CMK (cell line): Measurements from ENCODE around the gene KRTAP5-10.
"Not testable (repeated sequence)": the region's sequence is repeated elsewhere in the genome, so short reads cannot be mapped to it uniquely, and the experiment has no call there.

Experiments used
- DNase-seq: peaks from one replicate; pipeline ENCODE4 v3.0.0-alpha.2; 2010; ENCODE audit warnings: low read depth

The KRTAP5-10 gene

DNA sequence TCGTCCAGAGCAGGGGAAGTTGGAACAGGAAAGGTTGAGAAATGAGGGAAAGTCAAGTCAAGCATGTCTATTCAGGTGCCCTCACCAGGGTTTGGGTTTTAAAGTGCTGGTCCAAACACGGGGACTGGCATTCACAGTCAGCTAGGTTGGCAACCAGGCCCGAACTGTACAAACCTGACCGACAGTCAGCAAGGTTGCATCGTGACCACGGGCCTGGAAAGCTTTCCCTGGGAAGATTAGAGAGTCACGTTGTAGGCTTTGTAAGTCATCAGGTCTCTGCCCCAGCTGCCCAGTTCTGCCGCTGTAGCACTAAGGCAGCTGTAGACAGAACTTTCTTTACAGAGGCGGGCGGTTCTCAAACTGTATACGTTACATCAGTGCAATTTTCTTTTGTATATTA is 7.4 kb downstream of the KRTAP5-10 start:
- DNase-seq, result no peak

DNA sequence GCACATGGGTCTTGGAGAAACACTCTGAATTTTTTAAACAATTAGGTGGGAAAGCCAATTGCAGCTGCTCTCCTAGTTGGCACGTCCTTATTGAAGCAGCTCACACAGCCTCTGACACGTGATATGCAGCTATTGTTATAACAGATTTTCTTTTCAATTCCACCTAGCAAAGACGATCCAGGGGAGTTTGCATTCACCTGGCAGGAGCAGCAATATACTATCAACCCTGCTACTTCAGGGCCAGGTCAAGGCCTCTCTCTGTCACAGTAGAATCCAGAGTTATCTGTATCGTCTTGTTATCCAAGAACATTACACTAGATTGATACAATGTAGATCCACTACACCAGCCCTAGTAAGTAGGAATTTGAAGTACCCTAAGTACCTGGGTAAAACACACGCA is 9.1 kb downstream of the KRTAP5-10 start:
- no peak for DNase-seq

DNA sequence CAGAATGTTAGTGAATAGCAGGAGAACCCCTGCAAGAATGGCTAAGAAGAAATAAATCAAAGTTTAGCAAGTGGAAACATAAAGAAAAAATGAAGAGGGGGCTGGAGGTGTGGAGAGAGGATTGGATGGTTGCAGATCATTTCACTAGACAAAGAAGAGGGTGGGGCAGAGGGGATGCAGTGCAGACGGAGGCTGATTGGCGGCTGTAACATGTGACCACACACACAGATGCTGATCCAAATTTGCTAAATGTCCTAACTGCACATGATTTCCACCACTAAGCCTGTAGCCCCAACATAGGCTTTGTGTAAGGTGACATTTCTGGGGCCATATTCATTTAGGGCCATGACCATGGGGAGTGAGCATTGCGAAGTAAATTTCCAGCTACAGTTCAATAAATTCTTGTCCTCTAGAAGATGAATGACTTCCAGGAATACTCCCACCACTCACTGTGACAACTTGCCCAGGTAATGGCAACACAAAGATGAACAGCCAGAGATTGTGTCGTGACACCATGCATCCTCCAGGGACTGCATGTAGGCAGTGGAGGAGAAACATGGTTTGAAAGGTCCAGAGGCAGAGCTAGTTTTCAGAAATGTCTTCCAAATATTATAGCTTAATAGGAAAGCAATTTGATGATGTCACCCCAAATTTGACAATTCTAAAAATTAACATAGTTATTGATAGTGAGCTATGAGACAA is 10.5 kb downstream of the KRTAP5-10 start:
- DNase-seq, result no peak

DNA sequence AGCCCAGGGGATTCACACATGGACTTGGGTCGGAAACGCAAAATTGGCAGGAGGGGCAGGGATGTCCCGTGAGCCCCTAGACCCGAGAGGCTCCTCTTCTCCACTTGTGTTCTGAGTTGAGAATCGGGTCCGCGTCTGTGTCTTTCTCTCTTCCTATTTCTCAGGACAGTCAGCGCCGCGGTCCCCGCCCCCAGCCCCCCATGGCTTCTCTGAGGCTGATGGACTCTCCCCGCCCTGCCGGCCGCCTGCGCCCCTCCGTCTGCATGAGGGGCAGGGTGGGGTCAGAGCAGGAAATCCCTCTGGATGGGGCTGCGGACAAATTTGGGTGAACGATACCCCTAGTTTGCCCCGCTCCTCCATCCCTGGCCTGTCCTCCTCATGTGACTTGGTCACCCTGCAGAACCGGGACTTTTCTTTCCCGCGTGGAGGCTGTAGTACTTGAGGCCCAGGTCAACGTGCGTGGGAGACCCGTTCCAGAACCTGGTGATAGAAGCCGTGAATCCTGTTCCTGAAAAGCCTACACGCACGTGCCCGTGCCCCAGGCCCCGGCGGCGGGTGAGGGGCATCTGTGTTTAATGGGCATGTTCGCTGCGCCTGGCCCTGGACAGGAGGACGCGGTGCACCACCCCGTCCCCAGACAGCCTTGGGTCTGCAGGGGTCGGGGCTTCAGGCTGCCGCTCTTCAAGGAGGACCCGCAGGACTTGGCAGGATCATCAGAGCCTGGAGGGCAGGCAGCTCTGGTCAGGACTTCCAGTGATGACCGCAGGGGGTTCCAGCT is 11.5 kb downstream of the KRTAP5-10 start:
- not testable (repeated sequence) for DNase-seq

DNA sequence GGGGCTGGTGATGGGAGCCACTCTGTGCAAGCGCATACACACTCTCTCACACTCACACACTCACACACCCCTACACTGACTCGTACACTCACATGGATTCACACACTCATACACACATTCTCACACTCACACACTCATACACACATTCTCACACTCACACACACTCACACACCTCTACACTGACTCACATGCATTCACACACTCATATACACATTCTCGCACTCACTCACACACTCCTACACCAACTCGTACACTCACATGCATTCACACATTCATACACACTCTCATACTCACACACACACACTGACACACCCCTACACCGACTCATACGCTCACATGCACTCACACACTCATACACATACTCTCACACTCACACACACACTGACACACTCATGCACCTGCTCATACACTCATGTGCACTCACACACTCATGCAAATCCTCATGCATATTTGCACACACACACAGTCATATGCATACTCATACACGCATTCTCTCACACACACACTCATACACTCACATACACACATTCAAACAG is 12.2 kb downstream of the KRTAP5-10 start:
- DNase-seq, result no peak

DNA sequence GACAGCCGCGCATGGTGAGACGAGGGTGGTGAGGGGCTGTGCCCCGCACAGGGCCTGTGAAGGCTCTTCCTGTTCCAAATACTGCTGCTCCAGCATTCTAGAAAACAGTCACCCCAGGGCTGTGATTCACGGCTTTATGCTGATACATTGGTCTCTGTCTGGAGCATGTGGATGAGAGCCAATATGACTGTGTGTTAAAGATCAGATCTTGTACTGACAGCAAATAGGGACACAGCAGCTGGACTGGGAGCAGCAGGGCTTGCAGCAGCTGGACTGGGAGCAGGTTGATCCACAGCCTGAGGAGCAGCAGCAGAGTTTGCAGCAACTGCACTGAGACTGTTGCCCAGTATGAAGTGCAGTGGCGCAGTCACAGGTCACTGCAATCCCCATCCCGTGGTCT is 14.2 kb downstream of the KRTAP5-10 start:
- DNase-seq, result not testable (repeated sequence)

DNA sequence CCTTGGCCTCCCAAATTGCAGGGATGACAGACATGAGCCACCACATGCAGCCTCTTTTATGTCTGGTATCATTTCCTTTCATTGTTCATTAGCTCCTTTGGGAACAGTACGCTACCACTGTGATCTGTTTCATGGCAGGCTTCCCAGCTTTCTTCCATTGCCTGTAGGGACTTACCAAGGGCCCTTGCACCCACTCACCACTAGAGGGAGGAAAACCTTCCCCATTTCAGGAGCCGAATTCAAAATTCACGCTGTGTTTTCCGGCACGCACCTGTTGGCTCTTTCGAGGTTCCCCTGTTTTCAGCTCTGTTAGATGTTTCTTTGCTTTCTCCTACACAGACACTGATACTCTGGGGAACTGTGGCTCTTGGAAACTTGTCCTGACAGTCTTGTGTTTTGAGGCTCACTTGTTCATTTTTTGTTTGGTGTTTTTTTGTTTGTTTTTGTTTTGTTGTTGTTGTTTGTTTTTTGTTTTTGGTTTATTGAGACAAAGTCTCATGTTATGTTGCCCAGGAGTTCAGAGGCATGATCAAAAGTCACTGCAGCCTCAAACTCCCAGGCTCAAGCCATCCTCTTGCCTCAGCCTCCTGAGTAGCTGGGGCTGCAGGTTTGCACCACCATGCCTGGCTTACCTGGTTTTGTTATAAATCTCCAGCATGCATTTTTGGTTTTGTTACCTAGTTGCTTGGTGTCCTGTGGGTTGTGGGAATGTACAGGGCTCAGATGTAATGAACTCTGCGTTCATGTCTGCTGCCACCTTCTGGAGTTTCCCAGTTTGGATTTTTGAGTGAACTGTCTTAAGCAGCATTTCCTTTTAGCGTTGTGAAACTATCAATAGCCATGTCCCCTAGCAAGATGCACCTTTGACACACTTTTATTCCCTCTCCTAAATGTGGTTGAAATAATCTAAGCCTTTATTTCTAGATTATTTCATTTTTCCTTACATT is 15.0 kb downstream of the KRTAP5-10 start:
- peak; percentile 31 for DNase-seq

DNA sequence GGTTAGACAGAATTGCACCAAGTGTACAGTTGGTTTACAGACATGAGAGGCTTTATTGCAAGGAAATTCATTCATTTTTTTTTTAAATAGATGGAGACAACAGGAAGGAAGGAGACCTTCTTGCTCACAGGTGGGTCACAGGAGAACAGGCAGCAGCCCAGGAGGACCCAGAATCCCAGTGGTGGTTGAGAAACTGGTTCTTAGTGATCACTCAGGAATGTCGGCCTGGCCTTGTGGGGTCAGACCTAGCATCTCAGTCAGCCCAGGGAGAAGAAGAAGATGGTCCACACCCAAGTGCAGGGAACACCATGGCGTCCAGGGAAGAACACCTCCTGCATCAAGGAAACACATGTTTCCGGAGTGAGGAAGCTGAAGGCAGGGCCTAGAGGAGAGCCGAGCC is 16.5 kb downstream of the KRTAP5-10 start:
- no peak for DNase-seq

DNA sequence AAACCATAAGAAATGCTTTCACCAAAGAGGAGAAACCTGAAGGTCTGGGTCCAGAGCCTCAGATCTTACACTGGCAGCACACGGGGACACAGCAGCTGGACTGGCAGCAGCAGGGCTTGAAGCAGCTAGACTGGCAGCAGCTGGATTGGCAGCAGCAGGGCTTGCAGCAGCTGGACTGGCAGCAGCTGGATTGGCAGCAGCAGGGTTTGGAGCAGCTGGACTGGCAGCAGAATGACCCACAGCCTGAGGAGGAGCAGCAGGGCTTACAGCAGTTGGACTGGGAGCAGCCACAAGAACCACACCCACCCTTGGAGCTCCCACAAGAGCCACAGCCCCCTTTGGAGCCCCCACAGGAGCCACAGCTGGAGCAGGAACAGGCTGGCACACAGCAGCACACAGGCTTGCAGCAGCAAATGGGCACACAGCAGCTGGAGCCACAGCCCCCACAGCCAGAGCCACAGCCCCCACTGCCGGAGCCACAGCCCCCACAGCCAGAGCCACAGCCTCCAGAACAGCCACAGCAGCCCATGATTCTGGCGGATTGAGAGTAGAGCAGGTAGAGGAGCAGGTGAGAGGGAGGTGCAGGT is 17.0 kb downstream of the KRTAP5-10 start, which contains the start of gene KRTAP5-11:
TSS of gene KRTAP5-11 (minus strand) at position 567 of the 587 bp plus-strand sequence. CDS start at position 529, 38 bp downstream.
- no peak for DNase-seq

DNA sequence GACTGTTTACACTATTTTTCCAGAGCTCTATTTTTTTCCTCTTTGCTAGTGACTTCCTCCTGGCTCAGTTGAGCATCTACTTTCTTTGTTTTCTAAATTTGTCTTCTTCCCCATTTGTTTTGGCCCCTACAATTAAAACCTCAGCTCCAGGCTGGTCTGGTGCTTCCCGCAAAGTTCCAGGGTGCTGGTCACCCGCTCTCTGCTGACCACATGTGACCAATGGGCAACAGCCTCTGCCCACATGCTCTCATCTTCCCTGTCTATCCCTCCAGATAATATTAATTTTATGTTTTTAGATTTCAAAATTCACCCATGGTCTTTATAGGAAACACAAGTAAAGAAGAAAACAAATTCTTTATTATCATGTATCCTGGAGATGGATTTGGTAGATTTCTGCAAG is 17.6 kb downstream of the KRTAP5-10 start:
- not testable (repeated sequence) for DNase-seq

DNA sequence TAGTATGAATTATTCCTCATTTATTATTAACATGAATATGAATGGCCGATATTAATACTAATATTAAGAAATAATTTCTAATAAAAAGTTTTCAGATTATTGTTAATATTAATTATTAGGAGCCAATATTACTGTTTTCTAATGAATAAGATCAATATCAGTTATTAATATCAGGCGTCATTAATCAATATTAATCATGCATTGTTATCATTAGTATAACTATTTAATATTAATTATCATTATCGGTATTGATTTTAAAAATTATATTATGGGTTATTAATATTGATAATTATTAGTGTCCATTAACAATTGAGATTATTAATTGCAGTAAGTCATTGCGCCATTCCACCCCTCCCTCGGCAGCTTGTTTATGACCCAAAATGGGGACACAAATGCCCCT is 20.3 kb downstream of the KRTAP5-10 start:
- not testable (repeated sequence) for DNase-seq

DNA sequence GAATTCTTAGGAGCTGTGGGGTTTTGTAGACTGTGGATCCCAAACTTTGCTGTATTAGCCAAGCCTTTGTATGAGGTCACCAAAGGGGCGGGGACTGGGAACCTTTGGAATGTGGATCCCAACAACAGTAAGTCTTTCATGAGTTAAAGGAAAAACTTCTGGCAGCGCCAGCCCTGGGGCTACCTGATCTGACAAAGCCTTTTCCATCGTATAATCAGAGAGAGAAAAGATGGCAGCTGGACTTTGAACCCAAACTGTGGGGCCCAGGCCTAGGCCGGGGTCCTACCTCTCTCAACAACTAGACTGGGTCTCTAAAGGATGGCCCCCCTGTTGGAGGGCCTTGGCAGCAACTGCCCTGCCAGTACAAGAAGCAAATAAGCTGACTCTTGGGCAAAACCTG is 23.0 kb downstream of the KRTAP5-10 start:
- not testable (repeated sequence) for DNase-seq

DNA sequence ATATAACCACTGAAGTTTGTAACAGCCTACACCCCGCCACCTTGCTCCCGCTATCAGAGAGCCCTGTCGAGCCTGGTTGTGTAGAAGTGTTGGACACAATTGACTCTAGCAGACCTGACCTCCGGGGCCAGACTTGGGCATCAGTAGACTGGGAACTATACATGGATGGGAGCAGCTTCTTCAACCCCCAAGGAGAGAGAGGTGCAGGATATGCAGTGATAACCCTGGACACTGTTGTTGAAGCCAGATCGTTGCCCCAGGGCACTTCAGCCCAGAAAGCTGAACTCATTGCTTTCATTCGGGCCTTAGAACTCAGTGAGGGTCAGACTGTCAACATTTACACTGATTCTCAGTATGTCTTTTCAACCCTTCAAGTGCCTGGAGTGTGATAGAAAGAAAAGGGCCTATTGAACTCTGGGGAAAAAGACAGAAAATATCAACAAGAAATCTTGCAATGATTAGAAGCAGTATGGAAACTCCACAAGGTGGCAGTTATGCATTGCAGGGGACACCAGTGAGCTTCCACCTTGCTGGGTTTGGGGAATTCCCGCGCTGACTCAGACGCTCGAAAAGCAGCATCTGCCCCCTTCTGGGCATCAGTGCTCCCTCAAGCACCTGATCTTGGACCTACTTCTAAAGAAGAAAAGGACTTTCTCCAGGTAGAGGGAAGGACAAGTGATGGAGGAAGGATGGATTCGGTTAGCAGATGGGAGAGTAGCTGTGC is 23.6 kb downstream of the KRTAP5-10 start:
- DNase-seq, result not testable (repeated sequence)

DNA sequence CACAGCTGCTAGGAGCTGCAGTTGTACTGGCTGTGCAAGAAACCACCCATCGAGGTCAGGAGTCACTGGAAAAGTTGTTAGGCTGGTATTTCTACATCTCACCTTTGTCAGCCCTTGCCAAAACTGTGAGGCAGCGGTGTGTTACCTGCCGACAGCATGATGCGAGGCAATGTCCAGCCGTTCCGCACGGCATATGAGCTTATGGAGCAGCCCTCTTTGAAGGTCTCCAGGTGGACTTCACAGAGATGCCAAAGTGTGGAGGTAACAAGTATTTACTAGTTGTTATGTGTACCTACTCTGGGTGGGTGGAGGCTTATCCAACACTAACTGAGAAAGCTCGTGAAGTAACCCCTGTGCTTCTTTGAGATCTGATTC is 24.2 kb downstream of the KRTAP5-10 start:
- not testable (repeated sequence) for DNase-seq

DNA sequence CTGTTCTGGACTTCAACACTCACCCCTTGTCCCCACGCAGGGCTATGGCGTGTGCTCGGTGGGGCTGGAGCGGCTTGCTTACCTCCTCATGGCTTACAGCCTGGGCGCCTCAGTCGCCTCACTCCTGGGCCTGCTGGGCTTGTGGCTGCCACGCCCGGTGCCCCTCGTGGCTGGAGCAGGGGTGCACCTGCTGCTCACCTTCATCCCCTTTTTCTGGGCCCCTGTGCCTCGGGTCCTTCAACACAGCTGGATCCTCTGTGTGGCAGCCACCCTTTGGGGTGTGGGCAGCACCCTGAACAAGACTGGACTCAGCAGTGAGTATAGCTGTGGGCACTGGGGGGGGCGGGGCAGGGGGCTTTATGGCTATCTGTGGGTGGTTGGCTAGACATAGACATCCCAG is 37.9 kb downstream of the KRTAP5-10 start:
- DNase-seq, result not testable (repeated sequence)

DNA sequence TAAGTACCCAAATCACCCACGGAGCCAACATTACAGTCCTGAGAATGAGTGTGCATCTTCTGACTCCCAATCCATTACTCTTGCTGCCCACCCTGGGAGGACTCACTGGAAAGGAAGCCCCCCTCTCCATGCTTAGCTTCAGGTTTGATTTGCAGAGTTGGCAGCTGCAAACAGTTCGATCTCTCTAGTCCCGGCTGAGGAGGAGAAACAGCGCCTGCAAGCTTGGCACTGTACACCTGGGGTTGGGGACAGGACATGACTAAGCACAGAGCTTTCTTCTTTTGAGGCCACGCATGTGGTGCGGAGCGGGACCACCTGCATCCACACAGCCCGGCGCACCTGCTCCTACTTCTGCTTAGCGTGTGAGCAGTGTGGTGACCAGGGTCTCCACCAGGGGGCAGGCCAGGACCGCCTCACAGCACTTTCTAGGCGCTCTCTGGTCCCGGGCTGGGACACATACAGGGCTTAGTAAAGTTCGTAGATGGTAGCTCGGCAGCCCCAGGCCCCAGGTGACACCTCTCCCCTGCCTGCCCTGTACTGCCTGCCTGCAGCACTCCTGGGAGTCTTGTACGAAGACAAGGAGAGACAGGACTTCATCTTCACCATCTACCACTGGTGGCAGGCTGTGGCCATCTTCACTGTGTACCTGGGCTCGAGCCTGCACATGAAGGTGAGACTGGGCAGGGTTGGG is 39.6 kb downstream of the KRTAP5-10 start:
- DNase-seq, result not testable (repeated sequence)

DNA sequence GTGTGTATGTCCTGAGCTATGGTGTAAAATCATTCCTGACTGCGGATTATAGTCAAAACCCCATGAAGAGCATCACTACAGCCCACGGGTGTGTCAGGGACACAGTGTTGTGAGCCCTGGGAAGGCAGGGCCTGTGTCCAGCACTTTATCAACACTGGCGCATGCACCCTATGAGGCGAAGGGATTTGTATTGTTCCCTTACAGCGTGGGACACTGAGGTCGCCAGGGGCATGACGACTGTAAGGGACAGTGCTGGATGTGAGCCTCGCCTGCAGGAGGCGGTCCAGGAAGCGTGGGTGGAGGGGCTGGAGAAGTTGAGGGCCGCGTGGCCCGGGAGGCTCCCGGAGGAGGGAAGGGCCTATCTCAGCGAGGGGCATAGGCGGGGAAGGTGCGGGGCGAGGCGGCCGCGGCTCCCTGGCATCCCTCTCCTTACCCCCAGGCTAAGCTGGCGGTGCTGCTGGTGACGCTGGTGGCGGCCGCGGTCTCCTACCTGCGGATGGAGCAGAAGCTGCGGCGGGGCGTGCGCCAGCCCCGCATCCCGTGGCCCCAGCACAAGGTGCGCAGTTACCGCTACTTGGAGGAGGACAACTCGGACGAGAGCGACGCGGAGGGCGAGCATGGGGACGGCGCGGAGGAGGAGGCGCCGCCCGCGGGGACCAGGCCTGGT is 41.6 kb downstream of the KRTAP5-10 start:
- not testable (repeated sequence) for DNase-seq

DNA sequence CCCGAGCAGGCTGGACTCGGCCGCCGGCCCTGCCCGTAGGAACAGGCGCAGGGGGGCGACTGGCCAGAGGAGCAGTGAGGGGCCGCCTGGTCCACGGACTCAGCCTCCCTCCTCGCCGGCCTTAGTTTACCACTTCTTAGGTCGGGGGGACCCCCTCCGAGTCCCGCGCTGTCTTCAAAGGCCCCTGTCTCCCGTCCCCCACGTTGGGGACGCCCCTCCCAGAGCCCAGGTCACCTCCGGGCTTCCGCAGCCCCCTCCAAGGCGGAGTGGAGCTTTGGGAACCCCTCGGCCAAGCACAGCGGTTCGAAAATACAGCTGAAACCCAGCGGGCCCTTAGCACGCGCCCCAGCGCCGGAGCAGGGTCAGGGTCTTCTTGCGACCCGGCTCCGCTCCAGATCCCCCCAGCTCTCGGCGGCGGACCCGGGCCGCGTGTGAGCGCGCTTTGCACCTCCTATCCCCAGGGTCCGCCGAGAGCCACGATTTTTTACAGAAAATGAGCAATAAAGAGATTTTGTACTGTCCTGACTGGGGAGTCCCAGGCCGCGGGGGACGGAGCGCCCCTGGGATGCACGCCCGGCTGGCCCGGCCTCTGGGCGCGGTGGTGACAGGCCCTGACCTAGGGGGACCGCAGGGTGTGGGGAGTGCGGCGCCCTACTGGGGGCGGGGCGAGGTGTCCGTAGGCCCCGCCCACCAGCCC is 42.3 kb downstream of the KRTAP5-10 start:
- not testable (repeated sequence) for DNase-seq

DNA sequence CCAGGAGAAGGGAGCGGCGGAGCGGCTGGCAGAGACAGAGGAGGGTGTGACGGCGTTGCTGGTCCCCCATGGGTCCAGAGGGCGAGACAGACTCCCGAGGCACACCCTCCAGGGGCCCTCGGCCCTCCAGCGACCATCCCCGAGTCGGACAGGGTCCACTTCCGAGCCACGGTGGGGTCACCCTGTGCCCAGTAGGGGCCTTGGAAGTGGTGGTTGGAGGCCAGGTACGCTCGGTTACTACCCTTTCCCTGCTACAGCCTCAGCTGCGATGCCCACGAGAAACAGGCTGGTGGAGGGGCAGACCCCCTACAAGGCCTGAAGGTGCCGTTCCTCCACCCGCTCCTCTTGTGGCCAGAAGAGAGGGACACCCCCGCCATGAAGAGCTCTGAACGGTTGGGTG is 42.9 kb downstream of the KRTAP5-10 start:
- not testable (repeated sequence) for DNase-seq
